ENCODE results near the gene SGMS1.

- TF ChIP-seq CTCF (IDR thresholded peaks at IDR 0.05): no peak
- TF ChIP-seq POLR2AphosphoS5 (IDR thresholded peaks at IDR 0.05): no peak
- no peak for TF ChIP-seq POLR2A (IDR thresholded peaks at IDR 0.05)
- TF ChIP-seq EP300 (IDR thresholded peaks at IDR 0.05): no peak
Measured at GRCh38 chr10:50336140-50336539, 287.6 kb downstream of the SGMS1 start.
